RWPE1 (cell line): ENCODE data around the gene BRCA2.

Experiments
- CTCF ChIA-PET: fragments of 350-600 bp; sonication (Branson Sonifier 250); formaldehyde crosslinking; extraction: SDS; loops from one replicate; lab custom pipeline; 2021; lab: Yijun Ruan, JAX
- POLR2A ChIA-PET: fragments of 400-600 bp; formaldehyde crosslinking; extraction: SDS; loops from one replicate; lab custom pipeline; 2020; ENCODE audit warnings: antibody characterized with exemption; ENCODE audit not compliant: low non-redundant PET; lab: Yijun Ruan, JAX
- DNase-seq: peaks from one replicate; pipeline ENCODE4 v3.0.0; 2012; ENCODE audit warnings: low spot score
- H3K27ac ChIP-seq: fragments of 450-650 bp; 2 replicates; pipeline ENCODE4 v1.5.1; 2017
- TF ChIP-seq, protein P1 (sequence below): fragments of 450-650 bp; conservative IDR thresholded peaks from 2 replicates; pipeline ENCODE4 v1.5.1; 2017; ENCODE audit warnings: low read depth, mild to moderate bottlenecking

Gene BRCA2

DNA sequence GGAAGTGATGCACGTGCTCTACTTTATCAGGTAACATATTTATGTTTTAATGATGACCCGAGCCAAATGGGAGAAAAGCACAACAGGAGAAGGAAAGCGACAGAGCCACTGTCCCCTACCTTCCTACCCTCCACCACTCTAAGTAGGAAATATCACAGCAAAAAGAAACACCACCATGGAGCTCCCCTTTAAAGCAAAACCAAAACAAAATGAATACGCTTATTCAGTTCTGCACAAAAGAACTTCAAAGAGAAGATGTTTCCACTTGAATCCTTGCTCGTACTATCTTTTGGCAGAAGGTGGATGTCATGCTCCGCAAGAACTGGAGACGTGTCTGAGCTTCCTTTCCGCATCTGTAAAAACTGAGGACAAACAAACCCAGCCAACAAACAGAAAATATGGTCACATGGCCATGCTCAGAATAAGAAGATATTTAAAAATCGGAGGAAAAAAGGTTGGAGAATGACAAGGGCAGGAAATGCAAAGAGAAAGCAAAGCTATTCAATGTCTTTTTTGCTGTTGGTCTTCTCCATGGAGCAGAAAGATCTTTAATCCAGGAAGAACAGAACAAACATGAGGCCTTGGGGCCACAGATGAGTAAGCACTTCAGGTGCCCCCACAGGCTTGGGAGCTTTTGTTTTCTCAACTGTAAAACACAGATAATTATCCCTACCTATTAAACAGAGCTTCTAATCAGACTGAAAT, 93.1 kb downstream of the BRCA2 start:
- CTCF ChIA-PET = no interaction called here
- TF ChIP-seq, protein P1, sequence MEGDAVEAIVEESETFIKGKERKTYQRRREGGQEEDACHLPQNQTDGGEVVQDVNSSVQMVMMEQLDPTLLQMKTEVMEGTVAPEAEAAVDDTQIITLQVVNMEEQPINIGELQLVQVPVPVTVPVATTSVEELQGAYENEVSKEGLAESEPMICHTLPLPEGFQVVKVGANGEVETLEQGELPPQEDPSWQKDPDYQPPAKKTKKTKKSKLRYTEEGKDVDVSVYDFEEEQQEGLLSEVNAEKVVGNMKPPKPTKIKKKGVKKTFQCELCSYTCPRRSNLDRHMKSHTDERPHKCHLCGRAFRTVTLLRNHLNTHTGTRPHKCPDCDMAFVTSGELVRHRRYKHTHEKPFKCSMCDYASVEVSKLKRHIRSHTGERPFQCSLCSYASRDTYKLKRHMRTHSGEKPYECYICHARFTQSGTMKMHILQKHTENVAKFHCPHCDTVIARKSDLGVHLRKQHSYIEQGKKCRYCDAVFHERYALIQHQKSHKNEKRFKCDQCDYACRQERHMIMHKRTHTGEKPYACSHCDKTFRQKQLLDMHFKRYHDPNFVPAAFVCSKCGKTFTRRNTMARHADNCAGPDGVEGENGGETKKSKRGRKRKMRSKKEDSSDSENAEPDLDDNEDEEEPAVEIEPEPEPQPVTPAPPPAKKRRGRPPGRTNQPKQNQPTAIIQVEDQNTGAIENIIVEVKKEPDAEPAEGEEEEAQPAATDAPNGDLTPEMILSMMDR = no peak
- DNase-seq = no peak
- POLR2A ChIA-PET = no interaction called here
- H3K27ac ChIP-seq = no peak overlapping the region

DNA sequence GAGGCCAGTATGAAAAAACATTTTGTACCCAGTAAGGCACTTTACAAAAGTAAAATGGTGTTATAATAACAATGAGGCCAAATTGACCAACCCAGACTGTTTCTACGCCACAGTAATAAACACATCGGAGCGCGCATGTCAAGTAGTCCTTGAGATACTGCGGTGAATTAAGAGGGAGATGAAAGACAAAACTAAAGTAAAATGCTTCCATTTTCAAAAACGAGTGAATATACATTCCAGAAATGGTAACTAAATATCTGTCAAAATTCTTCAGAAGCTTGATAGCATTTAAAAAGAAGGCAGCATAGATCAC, 93.6 kb downstream of the BRCA2 start:
- CTCF ChIA-PET = no interaction called here
- no peak for DNase-seq
- POLR2A ChIA-PET = no interaction called here
- TF ChIP-seq, protein P1 = no peak
- no peak overlapping the region for H3K27ac ChIP-seq

DNA sequence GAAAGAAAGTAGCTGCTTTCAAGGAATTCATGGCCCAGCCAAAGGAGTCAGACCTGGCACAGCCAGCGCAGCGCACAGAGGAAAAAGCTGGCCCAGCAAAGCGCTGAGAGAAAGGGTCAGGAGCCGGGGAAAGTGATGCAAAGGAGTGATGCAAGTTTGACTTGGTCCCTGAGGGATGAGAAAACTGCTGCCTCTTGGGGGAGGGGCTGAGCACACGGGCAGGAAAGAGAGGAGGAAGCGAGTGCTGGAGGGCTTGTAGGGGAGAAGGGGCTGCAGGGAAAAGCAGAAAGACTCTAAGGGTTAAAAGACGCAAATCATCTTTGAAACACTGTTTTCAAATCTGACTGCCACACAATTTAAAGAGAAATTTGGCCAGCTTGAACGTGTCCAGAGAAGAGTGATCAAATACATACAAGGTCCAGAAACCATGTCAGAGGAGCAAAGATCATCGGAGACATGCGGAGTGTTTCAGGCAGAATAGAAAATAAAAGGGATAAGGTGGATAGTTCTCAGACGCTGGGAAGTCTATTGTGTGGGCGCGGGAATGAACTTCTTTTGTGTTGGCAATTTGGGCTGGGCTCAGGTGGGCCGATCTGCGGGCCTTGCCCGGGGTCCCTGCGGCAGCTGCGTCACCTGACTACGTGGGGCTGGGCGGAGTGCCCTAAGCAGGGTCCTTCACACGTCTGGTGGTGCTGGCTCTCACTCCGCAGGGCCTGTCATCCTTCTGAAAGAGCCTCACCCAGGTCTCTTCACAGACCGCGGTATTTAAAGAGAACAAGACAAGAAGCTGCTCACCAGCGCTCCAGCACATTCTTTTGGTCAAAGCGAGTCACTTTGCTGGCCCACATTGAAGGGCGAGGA, 94.5 kb downstream of the BRCA2 start:
- ChIA-PET CTCF (no interaction called here), POLR2A (no interaction called here)
- H3K27ac ChIP-seq = no peak overlapping the region
- TF ChIP-seq, protein P1 = no peak
- no peak for DNase-seq

DNA sequence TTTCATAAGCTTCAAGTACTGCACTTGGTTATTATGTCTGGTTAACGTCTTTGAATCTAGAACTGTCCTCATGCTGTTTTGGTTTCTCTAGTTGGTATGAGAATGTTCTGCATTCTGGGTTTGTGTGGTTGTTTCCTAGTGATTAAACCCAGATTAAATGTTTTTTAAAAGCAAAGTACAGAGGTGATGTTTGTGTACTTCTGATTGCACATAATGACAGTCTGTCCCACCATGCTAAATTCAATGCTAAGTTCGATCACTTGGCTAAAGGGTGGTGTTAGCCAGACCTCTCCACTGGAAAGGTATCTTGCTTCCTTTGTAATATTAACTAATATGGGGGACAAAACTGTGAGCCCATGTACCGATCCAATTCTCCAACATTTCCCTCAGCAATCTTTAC, 98.0 kb downstream of the BRCA2 start:
- CTCF ChIA-PET = no interaction called here
- POLR2A ChIA-PET = no interaction called here

DNA sequence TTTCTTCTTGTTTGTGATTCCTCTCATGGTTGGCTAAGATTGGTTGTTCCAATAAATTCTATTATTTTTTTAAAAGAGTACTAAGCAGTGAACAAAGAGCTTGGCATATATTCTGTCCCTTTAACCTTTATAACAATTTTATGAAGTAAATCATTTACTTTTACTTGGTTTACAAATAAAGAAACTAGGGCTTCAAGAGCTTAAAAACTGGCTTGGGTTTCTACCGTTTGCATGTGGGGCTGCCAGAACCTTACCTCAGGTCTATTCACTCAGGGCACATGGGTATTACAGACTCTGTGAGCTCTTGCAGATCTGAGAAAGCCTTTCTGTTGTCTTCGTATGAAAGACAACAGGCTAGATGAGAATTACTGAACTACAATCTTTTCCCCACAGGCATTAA, 99.3 kb downstream of the BRCA2 start:
- ChIA-PET POLR2A (no interaction called here), CTCF (interaction anchor here (0.6 kb wide), 1 partner anchor 468 kb away, joined by 3 read pairs; no protein-coding TSS in a partner anchor)
- no peak overlapping the region for H3K27ac ChIP-seq
- TF ChIP-seq, protein P1 = no peak
- DNase-seq = no peak

More for the DNA sequence above, 98.0 kb downstream of the BRCA2 start:
- TF ChIP-seq, protein P1 = no peak
- no peak for DNase-seq
- H3K27ac ChIP-seq = no peak overlapping the region

DNA sequence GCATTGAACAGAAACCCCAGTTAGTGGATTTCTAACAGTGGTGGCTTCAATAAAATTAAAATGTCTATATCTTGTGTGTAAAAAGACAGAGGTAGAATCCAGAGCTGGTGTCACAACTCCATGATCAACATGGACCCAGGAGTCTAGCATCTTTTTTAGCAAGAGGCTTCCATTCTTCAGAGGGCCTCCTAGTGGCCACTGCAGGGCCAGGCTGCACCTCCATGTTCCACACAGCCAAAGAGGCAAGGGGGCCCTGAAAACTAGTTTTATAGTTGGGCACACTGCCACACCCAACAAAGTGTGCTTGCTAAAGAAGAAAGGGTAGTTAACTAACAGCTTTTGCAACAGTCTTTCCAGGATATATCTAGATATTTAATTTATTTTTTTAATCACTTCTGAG, 99.7 kb downstream of the BRCA2 start:
- TF ChIP-seq, protein P1 = peak; percentile 22; the same call in 1 of the 2 replicates
- DNase-seq = no peak
- ChIA-PET CTCF (interaction anchor here (0.6 kb wide), 1 partner anchor 469 kb away, joined by 3 read pairs; no protein-coding TSS in a partner anchor), POLR2A (no interaction called here)
- H3K27ac ChIP-seq = no peak overlapping the region
